ENCODE measurements around the gene FAU.
"Not testable (repeated sequence)": the region's sequence is repeated elsewhere in the genome, so short reads cannot be mapped to it uniquely, and the experiment has no call there.

Gene FAU

DNA sequence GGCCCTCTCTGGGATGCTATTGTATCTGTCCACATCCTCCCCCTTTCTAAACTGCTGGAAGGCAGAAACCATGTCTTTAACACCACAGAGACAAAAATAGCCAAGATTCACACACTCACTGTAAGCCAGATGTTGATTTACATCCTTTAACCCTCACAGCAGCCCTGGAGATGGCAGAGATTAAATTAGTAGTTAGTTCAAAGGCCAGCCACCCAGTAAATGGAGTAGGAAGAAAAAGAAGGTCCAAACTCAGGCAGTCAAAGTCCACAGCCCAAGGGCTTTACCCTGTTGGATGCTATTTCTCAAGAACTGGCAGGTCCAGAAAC lies 2.3 kb downstream of the FAU start:
- DNase-seq (ENCODE audit: low spot score), result no peak

DNA sequence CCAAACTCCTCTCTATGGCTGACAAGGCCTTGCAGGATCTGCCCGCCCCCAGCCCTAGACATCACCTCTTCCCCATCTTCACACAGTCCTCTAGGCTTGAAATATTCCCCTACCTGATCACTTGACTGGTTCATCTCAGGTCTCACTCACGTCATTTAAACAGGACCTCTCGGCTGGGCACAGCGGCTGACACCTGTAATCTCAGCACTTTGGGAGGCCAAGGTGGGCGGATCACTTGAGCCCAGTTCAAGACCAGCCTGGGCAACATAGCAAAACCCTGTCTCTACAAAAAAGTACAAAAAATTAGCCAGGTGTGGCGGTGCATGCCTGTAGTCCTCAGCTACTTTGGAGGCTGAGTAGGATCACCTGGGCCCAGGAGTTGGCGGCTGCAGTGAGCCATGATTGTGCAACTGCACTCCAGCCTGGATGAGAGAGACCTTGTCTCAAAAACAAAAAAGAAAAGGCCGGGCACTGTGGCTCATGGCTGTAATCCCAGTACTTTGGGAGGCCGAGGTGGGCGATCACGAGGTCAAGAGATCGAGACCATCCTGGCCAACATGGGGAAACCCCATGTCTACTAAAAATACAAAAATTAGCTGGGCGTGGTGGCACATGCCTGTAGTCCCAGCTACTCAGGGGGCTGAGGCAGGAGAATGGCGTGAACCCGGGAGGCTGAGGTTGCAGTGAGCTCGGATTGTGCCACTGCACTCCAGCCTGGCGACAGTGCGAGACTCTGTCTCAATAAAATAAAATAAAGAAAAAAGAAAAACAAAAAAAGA lies 2.9 kb downstream of the FAU start:
- not testable (repeated sequence) for DNase-seq (ENCODE audit: low spot score)

DNA sequence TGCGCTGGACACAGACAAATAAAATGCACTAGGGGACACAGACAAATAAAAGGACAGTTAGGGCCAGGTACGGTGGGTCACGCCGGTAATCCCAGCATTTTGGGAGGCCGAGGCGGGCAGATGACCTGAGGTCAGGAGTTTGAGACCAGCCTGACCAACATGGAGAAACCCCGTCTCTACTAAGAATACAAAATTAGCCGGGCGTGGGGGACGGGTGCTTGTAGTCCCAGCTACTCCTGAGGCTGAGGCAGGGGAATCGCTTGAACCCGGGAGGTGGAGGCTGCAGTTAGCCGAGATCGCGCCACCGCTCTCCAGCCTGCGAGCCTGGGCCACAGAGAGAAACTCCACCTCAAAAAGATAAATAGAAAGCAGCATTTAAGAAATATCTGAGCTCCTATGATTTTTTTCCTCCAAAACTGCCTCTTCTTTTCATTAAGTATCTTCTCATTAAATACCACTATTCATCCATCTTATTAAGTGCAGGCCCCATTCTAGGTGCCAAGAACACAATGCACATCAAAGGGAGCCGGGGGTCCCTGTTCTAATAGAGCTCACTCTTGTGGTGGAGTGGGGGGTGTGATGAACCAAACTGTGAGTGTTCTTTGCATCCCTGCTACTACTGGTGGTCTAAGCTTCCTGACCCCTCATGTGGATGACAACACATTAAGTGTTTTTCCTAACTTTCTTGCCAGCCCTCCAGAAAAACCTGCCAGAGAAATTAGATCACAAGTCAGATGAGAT lies 3.7 kb downstream of the FAU start:
- DNase-seq (ENCODE audit: low spot score), result no peak

DNA sequence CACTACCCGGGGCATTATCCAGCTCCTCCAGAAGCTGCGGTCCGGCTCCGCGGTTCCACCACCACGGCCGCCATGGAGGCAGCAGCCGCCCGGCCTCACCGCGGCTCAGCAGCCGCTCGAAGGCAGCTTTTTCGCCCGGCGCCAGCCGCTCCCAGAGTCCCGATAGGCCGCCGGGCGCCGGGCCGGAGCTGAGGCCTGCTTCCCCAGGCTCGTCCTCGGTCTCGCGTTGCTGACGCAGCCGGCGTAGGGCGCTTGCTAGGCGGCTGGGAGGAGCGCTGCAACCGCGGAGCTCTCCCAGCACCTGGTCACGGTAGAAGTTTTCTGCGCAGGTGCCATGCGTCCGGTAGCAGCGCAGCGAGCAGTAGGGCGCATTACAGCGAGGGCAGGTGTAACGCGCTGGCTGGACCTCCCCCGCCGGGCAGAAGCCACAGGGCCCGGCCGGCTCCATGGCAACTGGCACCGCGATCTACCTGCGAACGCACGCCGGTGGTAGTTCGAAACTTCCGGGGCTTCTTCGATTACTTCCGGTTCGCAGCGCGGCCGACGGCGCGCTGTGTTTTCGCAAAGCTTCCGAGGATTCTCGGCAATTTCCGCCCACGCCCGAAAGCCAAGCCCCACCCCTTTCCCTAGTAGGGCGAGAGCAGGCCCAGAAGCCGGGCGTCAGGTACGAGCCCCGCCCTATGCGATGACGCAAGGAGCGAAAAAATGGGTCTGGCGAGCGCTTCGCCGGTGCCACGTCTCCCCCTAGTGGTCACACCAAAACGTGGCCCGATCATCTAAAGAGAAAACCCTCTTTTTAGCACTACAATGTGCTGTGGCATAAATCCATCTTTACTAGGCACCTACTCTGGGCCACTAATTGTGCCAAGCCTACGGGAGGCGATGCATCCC lies 4.5 kb downstream of the FAU start, which contains the start of gene ZNHIT2:
Gene ZNHIT2, minus strand, starts transcription at position 496 of the 891 bp plus-strand sequence. Its CDS starts 48 bp downstream, at position 448.
- DNase-seq (ENCODE audit: low spot score), result peak; percentile 98

DNA sequence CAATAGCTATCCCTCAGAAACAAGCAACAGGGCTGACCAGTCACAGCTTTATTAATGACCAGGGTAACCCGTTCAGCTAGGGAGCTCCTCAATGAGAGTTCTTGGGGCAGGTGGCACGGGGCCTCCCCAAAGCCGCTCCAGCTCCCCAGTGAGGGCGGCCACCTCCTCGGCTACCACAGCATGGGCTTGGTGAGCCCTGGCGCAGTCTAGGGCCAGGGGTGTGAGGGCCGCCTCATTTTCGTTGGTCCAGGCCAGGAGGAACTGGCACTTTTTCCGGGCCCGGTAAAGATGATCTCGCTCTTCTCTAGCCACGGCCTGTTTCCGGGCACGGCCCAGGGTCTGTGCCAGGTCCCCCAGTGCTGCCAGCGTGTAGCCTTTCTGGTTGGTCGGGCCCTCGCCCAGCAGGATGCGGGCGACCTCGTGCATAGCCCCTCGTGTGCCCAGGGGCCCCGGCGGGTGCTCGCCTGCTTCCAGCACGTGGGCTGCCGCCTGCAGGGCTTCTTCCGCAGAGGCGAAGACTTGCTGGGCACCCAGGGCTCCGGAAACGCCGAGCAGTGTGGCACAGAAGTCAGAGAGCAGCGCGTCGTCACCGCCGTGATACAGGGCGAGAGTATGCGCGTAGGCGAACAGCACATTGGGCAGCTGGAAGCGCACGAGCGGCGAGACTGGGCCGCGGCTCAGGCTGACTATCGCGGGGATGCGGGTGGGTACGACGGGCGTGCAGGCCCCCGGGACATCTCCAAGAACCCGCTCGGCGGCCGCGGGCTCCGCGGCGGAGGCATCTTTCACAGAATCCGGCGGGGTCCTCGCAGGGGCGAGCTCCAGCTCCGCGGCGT lies 5.3 kb downstream of the FAU start:
- peak; percentile 19 for DNase-seq (ENCODE audit: low spot score)

DNA sequence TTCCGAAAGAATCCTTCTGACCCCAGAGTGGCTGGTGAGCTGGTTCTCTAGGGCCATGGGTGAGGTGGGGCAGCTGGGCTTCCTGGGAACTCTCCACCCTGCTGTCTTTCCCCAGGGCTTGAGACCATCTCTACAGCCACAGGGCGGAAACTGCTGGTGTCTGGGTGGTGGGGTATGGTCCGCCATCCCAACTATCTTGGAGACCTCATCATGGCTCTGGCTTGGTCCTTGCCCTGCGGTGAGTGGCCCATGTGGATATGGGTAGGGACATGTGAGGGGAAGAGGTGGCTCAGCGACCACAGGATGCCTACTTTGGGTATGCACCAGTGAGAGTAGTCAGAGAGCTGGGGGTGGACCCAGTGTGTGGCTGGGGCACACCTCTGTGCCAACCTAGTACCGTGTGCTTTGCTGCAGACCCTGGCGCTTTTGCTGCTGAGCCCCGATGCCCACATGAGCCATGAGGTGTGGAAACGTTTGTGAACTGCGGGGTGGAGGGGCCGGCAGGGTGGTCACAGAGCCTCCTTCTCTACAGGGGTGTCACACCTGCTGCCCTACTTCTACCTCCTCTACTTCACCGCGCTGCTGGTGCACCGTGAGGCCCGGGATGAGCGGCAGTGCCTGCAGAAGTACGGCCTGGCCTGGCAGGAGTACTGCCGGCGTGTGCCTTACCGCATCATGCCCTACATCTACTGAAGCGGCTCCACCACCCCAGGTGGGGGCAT lies 6.4 kb downstream of the FAU start:
- no peak for DNase-seq (ENCODE audit: low spot score)

DNA sequence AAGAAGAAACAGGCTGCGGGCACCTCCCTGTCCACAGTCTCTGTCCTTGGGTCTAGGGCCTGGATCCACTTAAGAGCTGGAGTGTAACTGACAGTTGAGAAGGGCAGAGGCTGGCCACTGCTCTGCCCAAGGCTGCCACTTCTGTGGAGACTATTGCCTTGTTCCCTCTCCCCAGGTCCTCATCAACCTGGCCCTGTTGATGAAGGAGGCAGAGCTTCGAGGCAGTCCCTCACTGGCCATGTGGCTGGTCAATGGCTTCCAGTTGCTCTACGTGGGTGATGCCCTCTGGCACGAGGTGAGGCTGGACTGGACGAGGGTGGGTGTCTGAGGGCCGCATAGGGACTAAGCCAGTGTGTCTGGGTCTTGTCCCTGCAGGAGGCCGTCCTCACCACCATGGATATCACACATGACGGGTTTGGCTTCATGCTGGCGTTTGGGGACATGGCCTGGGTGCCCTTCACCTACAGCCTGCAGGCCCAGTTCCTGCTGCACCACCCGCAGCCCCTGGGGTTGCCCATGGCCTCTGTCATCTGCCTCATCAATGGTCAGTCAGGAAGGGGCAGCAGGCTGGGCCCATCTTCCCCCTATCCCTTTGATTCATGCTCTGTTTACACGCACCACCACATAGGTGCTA lies 7.3 kb downstream of the FAU start:
- no peak for DNase-seq (ENCODE audit: low spot score)

DNA sequence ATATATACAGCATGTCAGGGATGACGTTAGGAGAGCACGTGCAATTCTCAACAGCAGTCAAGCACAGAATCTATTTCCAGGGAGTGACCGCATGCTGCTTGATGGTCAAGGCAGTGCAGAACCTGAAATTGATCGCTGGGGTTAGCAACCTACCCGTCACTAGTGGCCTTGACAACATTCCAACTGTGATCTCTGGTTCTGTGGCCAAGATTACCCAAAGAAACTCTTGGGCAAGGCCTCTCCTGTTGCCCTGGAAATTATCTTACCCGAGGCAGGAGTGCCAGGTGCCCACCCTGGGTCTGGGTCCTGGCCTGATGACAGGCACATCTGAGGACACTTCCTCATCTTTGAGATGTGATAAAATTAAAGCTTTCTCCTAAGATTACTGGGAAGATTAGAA lies 8.1 kb downstream of the FAU start:
- no peak for DNase-seq (ENCODE audit: low spot score)

DNA sequence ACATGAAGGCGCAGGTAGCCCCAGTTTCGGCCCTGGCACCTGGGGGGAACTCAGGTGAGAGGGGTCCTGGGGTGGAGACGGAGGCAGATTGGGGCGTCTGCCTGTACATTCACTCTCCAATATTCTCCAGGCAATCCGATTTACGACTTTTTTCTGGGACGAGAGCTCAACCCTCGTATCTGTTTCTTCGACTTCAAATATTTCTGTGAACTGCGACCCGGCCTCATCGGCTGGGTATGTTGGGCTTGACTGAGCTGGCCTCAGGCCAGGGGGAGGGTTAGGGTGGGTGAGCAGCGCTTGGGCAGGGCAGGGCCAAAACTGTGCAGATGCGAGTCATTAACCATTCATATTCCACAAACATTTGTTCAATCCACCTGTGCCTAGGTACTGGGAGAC lies 8.6 kb downstream of the FAU start:
- peak; percentile 26 for DNase-seq (ENCODE audit: low spot score)

DNA sequence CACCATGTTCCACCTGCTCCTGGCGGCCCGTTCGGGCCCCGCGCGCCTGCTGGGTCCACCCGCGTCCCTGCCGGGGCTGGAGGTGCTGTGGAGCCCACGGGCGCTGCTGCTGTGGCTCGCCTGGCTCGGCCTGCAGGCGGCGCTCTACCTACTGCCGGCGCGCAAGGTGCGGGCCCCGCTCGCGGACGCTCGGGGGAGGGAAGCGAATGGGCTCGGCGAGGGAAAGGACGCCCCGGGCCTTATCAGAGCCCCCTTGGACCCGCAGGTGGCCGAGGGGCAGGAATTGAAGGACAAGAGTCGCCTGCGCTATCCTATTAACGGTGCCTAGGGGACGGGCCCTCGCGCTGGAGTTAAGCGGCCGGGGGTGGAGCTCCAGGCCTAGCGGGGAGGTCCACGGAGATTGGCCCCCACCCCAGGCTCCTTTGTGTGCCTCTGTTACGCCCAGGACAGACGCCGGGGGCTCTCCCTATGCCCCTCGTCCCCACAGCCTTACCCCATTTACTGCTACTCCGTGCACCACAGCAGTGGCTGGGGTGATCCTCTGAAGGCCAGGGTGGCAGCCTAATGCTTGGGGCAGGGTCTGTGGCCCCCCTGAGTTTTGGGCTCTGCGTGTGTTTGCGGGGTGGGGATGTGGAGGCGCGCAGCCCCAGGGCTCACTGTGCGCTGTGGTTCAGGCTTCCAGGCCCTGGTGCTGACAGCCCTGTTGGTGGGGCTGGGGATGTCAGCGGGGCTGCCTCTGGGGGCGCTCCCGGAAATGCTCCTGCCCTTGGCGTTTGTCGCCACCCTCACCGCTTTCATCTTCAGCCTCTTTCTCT lies 9.2 kb downstream of the FAU start:
- peak; percentile 69 for DNase-seq (ENCODE audit: low spot score)

DNA sequence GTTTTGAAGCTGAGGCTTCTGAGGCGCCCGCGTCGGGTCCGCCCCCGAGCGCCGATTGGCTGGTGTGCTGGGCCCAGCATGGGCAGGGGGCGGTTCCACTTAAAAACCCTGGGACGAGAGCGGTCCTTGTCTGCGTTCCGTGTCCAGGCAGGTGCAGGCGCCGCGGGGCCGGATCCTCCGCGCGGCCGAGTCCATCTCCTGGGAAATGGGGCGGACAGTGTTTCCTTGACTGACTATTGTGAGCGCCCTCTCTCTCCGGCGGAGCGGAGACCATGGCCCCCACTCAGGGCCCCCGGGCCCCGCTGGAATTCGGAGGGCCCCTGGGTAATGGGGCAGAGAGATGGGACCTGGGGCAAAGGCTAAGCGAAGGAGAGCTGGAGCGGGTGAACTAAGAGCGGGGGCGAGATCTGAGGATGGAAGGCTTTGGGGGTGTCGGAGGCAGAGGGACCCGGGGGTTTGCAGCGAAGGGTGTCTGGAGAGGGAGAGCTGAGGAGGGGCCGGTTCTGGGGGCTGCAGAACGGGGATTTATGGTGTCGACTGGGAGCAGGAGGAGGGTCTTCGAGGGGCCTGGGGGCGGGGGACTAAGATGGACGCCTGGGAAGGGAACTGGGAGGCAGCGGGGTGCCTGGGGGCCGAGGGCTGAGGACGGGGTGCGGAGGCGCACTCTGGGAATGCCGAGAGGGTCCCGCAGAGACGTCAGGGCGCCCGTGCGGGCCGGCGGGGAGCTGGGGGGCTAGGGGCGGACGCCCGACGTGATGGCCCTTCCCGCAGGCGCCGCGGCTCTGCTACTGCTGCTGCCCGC lies 10.0 kb downstream of the FAU start, which contains the start of gene TM7SF2:
Gene TM7SF2, plus strand, starts transcription at position 129 of the 802 bp plus-strand sequence. Its CDS starts 144 bp downstream, at position 273.
- peak; percentile 96 for DNase-seq (ENCODE audit: low spot score)

DNA sequence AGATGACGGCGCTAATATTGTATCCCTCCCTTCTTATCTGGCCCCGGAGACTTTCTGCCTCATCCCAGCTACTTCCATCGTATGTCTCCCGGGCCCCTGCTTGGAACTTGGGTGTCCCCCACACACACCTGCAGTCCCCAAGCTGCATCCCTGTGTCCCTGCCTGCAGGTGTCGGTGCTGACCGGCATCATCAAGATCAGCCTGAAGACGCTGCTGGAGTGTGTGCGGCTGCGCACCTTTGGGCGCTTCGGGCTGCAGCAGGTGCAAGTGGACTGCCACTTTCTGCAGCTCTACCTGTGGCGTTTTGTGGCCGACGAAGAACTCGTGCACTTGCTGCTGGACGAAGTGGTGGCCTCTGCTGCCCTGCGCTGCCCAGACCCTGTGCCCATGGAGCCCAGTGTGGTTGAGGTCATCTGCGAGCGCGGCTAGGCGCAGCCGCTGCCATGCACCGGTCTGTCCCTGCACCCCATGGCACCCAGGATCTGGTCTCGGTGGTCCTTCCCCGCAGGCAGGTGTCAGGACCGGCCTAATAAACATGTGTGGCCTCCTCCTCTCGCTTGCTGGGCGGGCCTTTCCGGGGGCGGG lies 10.7 kb downstream of the FAU start:
- no peak for DNase-seq (ENCODE audit: low spot score)

DNA sequence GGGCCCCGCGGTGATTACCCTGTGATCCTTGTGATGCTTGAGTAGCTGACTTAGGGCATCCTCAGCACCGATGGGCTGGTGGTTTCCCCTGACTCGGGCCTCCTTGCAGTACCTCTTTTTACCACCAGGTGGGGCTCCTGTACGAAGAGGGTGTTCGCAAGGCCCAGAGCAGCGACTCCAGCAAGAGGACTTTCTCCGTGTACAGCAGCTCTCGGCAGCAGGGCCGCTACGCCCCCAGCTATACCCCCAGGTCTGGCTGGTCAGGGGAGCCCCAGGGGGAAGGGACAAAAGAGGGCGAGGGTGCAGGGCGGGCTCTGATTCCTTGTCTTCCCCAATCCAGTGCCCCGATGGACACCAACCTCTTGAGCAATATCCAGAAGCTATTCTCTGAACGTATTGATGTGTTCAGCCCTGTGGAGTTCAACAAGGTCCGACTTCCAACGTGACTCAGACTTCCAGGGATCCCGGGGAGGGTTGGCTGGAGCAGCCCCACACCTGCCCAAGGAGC lies 11.5 kb downstream of the FAU start:
- peak; percentile 79 for DNase-seq (ENCODE audit: low spot score)

DNA sequence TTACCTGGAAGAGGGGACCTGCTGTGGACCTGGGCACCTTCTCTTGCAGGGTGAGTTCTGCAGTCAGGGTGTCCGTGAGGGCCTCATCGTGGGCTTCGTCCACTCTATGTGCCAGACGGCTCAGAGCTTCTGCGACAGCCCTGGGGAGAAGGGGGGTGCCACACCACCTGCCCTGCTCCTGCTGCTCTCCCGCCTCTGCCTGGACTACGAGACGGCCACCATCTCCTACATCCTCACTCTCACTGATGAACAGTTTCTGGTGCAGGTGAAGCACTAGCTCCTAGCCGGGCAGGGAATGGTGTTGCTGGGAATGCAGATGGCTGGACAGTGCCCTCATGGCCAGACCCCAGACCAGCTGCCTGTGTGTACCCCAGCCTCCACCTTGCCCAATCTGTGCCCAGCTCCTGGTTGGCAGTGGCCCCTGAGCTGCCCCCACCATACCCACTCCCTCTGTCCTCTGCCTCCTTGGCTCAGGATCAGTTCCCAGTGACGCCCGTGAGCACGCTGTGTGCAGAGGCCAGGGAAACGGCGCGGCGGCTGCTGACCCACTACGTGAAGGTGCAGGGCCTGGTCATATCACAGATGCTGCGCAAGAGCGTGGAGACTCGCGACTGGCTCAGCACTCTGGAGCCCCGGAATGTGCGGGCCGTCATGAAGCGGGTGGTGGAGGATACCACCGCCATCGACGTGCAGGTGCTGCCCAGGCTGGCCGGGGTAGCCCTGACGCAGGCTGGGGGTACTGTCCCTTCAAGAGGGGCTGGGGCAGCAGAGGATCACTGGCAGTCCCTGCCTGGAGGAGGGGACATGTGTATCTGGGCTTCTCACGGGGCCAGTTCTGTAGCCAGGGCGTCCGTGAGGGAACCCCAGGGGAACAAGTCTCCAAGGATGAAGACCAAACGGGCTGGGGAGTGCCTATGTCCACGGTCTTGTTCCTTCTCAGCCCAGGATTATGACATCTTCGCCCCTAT lies 12.4 kb downstream of the FAU start:
- no peak for DNase-seq (ENCODE audit: low spot score)

DNA sequence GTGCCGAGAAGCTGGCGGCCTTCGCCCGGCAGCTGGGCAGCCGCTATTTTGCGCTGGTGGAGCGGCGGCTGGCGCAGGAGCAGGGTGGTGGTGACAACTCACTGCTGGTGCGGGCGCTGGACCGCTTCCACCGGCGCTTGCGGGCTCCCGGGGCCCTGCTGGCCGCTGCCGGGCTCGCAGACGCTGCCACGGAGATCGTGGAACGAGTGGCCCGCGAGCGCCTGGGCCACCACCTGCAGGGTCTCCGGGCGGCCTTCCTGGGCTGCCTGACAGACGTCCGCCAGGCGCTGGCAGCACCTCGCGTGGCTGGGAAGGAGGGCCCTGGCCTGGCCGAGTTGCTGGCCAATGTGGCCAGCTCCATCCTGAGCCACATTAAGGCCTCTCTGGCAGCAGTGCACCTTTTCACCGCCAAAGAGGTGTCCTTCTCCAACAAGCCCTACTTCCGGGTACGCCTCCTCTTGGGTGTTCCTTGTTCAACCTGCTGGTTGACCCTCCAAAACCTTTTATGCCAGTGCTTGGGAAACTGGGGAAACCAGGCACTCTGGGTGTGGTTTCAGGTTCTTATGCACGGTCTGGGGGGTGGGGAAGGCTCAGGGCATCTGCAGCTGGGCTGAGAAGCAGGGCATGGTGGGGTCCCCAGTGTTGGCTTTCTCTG lies 13.3 kb downstream of the FAU start:
- no peak for DNase-seq (ENCODE audit: low spot score)

DNA sequence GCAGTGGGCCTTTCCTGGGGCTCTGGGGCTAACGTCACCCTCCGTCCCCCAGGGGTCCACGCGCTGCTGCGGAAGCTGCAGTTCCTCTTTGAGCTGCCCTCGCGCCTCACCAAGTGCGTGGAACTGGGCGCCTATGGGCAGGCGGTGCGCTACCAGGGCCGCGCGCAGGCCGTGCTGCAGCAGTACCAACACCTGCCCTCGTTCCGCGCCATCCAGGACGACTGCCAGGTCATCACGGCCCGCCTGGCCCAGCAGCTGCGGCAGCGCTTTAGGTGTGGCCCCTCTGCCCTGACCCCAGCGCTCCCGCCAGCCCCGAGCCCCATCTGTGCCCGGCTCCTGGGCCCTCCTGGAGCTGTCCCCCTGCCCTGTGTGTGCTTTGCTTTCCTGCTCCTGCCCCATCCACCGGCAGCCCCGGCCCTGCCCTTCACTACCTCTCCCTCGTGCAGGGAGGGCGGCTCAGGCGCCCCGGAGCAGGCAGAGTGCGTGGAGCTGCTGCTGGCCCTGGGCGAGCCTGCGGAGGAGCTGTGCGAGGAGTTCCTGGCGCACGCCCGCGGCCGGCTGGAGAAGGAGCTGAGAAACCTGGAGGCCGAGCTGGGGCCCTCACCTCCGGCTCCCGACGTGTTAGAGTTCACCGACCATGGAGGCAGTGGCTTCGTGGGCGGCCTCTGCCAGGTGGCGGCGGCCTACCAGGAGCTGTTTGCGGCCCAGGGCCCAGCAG lies 14.0 kb downstream of the FAU start:
- no peak for DNase-seq (ENCODE audit: low spot score)
